ENCODE measurements around the gene ATP6V0E1.
"Not testable (repeated sequence)": the region's sequence is repeated elsewhere in the genome, so short reads cannot be mapped to it uniquely, and the experiment has no call there.

ATP6V0E1 gene

DNA sequence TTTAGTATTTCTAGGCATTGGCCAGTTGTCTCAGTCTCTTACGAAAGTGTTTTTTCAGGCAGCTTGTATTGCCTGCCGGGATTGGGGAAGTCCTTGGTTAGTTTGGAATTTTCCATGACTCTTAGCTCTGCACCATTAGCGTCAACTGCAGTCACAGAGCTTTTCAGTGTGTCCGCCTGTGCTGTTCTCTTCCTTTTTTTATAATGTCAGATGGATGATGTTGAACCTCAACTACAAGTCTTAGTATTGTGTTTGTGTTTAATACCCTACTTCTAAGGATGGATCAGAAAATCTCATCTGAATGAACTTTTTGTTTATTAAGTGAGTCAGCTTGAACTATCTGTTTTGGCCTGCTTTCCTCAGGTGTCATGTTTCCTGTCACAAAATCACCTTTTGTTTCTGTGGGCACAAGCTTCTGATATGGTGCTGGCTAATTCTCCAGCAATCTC lies 33.1 kb downstream of the ATP6V0E1 start:
- DNase-seq (ENCODE audit: low read depth in 1 of 2, low spot score in 1 of 2) = no peak
- Histone ChIP-seq H3K27ac (replicated peaks) (no peak overlapping the region), H3K27me3 (ENCODE audit: insufficient read depth, poor library complexity, severe bottlenecking) (no peaks in the 10 kb centered on the region), H3K4me3 (replicated peaks; ENCODE audit: insufficient read depth, low read length) (no peak overlapping the region)
- TF ChIP-seq, protein P1, sequence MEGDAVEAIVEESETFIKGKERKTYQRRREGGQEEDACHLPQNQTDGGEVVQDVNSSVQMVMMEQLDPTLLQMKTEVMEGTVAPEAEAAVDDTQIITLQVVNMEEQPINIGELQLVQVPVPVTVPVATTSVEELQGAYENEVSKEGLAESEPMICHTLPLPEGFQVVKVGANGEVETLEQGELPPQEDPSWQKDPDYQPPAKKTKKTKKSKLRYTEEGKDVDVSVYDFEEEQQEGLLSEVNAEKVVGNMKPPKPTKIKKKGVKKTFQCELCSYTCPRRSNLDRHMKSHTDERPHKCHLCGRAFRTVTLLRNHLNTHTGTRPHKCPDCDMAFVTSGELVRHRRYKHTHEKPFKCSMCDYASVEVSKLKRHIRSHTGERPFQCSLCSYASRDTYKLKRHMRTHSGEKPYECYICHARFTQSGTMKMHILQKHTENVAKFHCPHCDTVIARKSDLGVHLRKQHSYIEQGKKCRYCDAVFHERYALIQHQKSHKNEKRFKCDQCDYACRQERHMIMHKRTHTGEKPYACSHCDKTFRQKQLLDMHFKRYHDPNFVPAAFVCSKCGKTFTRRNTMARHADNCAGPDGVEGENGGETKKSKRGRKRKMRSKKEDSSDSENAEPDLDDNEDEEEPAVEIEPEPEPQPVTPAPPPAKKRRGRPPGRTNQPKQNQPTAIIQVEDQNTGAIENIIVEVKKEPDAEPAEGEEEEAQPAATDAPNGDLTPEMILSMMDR (IDR thresholded peaks at IDR 0.05; ENCODE audit: insufficient read depth, low read length) = no peak
- TF ChIP-seq SPI1 (IDR thresholded peaks at IDR 0.05; ENCODE audit: borderline replicate concordance, low read depth) = peak; percentile 56; the same call in 1 of the 2 replicates

DNA sequence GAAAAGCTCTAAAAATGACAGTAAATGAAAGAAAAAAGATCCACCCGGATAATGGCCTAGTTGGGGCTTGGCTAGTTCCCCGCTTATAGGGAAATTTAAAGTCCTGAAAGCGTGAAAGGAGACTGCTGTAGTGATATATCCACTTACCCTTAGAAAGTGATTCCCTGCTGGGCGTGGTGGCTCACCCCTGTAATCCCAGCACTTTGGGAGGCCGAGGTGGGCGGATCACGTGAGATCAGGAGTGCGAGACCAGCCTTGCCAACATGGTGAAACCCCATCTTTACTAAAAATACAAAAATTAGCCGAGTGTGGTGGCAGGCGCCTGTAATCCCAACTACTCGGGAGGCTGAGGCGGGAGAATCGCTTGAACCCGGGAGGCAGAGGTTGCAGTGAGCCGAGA lies 33.5 kb downstream of the ATP6V0E1 start:
- DNase-seq (ENCODE audit: low read depth in 1 of 2, low spot score in 1 of 2); H3K27me3 ChIP-seq (ENCODE audit: insufficient read depth, poor library complexity, severe bottlenecking); H3K4me3 ChIP-seq (replicated peaks; ENCODE audit: insufficient read depth, low read length); H3K27ac ChIP-seq (replicated peaks): not testable (repeated sequence)

DNA sequence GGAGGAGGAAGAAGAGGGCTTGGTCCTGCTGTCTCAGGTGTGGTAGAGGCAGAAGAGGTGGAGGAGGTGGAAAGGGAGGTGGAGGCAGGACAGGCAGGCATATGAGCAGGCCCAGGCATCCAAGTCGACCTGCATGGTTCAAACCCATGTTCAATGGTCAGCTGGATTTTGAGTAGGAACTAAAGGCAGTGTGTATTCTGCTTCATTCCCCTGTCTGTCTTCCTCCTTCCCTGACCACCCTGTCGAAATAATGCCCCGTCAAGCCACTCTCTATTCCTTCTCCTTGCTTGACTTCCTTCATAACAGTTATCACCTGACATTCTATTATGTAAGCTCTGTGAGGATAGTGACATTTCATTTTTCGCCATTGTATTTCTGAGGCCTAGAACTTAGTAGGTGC lies 34.8 kb downstream of the ATP6V0E1 start:
- DNase-seq (ENCODE audit: low read depth in 1 of 2, low spot score in 1 of 2) = peak in 1 of 2 experiments; percentile 47
- H3K27ac ChIP-seq (replicated peaks) = no peak overlapping the region; the same call in 1 of the 2 replicates
- H3K27me3 ChIP-seq (ENCODE audit: insufficient read depth, poor library complexity, severe bottlenecking) = no peaks in the 10 kb centered on the region
- TF ChIP-seq SPI1 (IDR thresholded peaks at IDR 0.05; ENCODE audit: borderline replicate concordance, low read depth) (no peak), GABPA (IDR thresholded peaks at IDR 0.05; ENCODE audit: low read depth) (no peak), POLR2AphosphoS5 (IDR thresholded peaks at IDR 0.05; ENCODE audit: low read depth) (no peak)
- TF ChIP-seq, protein P1 (IDR thresholded peaks at IDR 0.05; ENCODE audit: insufficient read depth, low read length) = no peak
- TF ChIP-seq, protein P2, sequence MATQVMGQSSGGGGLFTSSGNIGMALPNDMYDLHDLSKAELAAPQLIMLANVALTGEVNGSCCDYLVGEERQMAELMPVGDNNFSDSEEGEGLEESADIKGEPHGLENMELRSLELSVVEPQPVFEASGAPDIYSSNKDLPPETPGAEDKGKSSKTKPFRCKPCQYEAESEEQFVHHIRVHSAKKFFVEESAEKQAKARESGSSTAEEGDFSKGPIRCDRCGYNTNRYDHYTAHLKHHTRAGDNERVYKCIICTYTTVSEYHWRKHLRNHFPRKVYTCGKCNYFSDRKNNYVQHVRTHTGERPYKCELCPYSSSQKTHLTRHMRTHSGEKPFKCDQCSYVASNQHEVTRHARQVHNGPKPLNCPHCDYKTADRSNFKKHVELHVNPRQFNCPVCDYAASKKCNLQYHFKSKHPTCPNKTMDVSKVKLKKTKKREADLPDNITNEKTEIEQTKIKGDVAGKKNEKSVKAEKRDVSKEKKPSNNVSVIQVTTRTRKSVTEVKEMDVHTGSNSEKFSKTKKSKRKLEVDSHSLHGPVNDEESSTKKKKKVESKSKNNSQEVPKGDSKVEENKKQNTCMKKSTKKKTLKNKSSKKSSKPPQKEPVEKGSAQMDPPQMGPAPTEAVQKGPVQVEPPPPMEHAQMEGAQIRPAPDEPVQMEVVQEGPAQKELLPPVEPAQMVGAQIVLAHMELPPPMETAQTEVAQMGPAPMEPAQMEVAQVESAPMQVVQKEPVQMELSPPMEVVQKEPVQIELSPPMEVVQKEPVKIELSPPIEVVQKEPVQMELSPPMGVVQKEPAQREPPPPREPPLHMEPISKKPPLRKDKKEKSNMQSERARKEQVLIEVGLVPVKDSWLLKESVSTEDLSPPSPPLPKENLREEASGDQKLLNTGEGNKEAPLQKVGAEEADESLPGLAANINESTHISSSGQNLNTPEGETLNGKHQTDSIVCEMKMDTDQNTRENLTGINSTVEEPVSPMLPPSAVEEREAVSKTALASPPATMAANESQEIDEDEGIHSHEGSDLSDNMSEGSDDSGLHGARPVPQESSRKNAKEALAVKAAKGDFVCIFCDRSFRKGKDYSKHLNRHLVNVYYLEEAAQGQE (IDR thresholded peaks at IDR 0.05; ENCODE audit: insufficient replicate concordance, low read depth) = no peak
- H3K4me3 ChIP-seq (replicated peaks; ENCODE audit: insufficient read depth, low read length) = no peak overlapping the region

DNA sequence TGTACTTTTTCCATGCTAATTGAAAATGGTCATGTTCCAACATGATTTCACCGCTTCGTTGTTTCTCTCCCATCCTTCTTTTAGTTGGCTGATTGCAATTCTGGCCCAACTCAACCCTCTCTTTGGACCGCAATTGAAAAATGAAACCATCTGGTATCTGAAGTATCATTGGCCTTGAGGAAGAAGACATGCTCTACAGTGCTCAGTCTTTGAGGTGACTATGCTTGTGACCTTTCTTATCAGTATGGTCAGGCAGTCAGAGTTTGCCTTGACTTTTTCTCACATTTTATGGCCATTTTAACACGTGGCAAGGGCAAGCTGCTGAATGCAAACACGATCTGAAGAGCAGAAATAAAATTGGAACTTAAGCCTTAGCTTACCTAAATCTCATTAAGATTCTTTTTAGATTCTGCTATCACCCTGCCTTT lies 36.6 kb downstream of the ATP6V0E1 start:
- no peak for DNase-seq (ENCODE audit: low read depth in 1 of 2, low spot score in 1 of 2)
- H3K27ac ChIP-seq (replicated peaks) = no peak overlapping the region
- no peak overlapping the region for H3K4me3 ChIP-seq (replicated peaks; ENCODE audit: insufficient read depth, low read length)
- H3K27me3 ChIP-seq (ENCODE audit: insufficient read depth, poor library complexity, severe bottlenecking) = no peaks in the 10 kb centered on the region
- TF ChIP-seq SPI1 (IDR thresholded peaks at IDR 0.05; ENCODE audit: borderline replicate concordance, low read depth) = no peak
- no peak for TF ChIP-seq POLR2AphosphoS5 (IDR thresholded peaks at IDR 0.05; ENCODE audit: low read depth)
- TF ChIP-seq, protein P1 (IDR thresholded peaks at IDR 0.05; ENCODE audit: insufficient read depth, low read length) = no peak
- TF ChIP-seq, protein P2 (IDR thresholded peaks at IDR 0.05; ENCODE audit: insufficient replicate concordance, low read depth) = no peak
- TF ChIP-seq GABPA (IDR thresholded peaks at IDR 0.05; ENCODE audit: low read depth) = no peak

Measured in HL-60 (cell line).